Caco-2 (cell line): ENCODE results near the gene C1orf94. TPM values are rescaled to one million over a fixed set of nuclear protein-coding genes. Genes with fewer than 3 reads are reported as not detected.
"Not testable (repeated sequence)": the region's sequence is repeated elsewhere in the genome, so short reads cannot be mapped to it uniquely, and the experiment has no call there.

Experiments
- BruUV-seq: library from RNA; stranded (reverse); fragments of 400-500 nt; replicated peaks from 2 replicates; lab custom pipeline; 2021; lab: Mats Ljungman, UMichigan
- CTCF ChIA-PET: fragments of 300-600 bp; sonication (Branson Sonifier 250); formaldehyde crosslinking; loops from one replicate; lab custom pipeline; 2022; ENCODE audit warnings: antibody characterized with exemption; lab: Charles Lee
- POLR2A ChIA-PET: fragments of 300-600 bp; sonication (Branson Sonifier 250); formaldehyde crosslinking; loops from one replicate; lab custom pipeline; 2022; ENCODE audit warnings: antibody characterized with exemption; lab: Charles Lee
- DNase-seq, 2 experiments: peaks; one replicate each; pipeline versions ENCODE4 v3.0.0 to v3.0.0-alpha.2; 2020 to 2022
- H3K27me3 ChIP-seq: replicated peaks from 2 replicates; pipeline ENCODE4 v1.6.0; 2011; ENCODE audit warnings: low read length; ENCODE audit not compliant: control insufficient read depth, insufficient read depth
- H3K36me3 ChIP-seq: 2 replicates; pipeline ENCODE4 v1.5.1; 2011; ENCODE audit warnings: low read length; ENCODE audit not compliant: control insufficient read depth, insufficient read depth
- H3K4me1 ChIP-seq: fragments of 250-450 bp; sonication (Bioruptor Pico); 2 replicates; pipeline ENCODE4 v1.5.1; 2020; ENCODE audit warnings: mild to moderate bottlenecking
- H3K4me3 ChIP-seq: 2 replicates; pipeline ENCODE4 v1.5.1; 2011; ENCODE audit warnings: low read depth, mild to moderate bottlenecking, control low read depth, low read length
- H3K9me3 ChIP-seq: fragments of 250-450 bp; sonication (Bioruptor Pico); 2 replicates; pipeline ENCODE4 v1.5.1; 2020; ENCODE audit warnings: mild to moderate bottlenecking, moderate library complexity
- H3K27ac Mint-ChIP-seq: one replicate; pipeline ENCODE4 v1.8.0; 2022; ENCODE audit warnings: mixed read lengths; ENCODE audit not compliant: unreplicated experiment
- H3K27me3 Mint-ChIP-seq: one replicate; pipeline ENCODE4 v1.8.0; 2022; ENCODE audit warnings: mixed read lengths; ENCODE audit not compliant: insufficient read depth, unreplicated experiment
- H3K36me3 Mint-ChIP-seq: one replicate; pipeline ENCODE4 v1.8.0; 2022; ENCODE audit warnings: mild to moderate bottlenecking, mixed read lengths; ENCODE audit not compliant: insufficient read depth, unreplicated experiment
- H3K4me1 Mint-ChIP-seq: one replicate; pipeline ENCODE4 v1.8.0; 2022; ENCODE audit warnings: low read depth, mixed read lengths; ENCODE audit not compliant: unreplicated experiment
- H3K4me3 Mint-ChIP-seq: one replicate; pipeline ENCODE4 v1.8.0; 2022; ENCODE audit warnings: mild to moderate bottlenecking, moderate library complexity, mixed read lengths; ENCODE audit not compliant: unreplicated experiment
- H3K9me3 Mint-ChIP-seq: one replicate; pipeline ENCODE4 v1.8.0; 2022; ENCODE audit warnings: mixed read lengths; ENCODE audit not compliant: unreplicated experiment
- CTCF ChIP-seq, 2 experiments: fragments of 200-600 bp in 1 of 2; IDR thresholded peaks; 1 replicate in 1 of 2; 2 replicates in 1 of 2; pipeline versions ENCODE4 v1.5.1 to v1.8.0; 2011 to 2022; ENCODE audit warnings: antibody characterized with exemption in 1 of 2, control low read depth in 1 of 2, inconsistent platforms in 1 of 2, low read depth in 1 of 2, low read length in 1 of 2, mild to moderate bottlenecking in 1 of 2, moderate library complexity in 1 of 2; ENCODE audit not compliant: insufficient read depth in 1 of 2, severe bottlenecking in 1 of 2, unreplicated experiment in 1 of 2
- intact Hi-C: fragments of 100-400 bp; cut with micrococcal nuclease; formaldehyde crosslinking; loops from one replicate; pipeline ENCODE4 v1.10.0; 2022; ENCODE audit not compliant: unreplicated experiment
- total RNA-seq: library from RNA; stranded (reverse); gene quantifications from 2 replicates; pipeline ENCODE4 v1.2.3, GENCODE V29; 2022

C1orf94 gene
- total RNA-seq, 1 experiment from 2014 or later = not detected

- Histone ChIP-seq H3K36me3 (no peaks in the 10 kb centered on the region), H3K9me3 (no peaks in the 10 kb centered on the region), H3K4me1 (no peaks in the 10 kb centered on the region), H3K27me3 (no peaks in the 10 kb centered on the region), H3K4me3 (no peak overlapping the region)
- Mint-ChIP-seq H3K27me3 (peaks cover 11% of the 10 kb centered on the region), H3K27ac (no peak overlapping the region), H3K4me3 (no peak overlapping the region), H3K36me3 (no peaks in the 10 kb centered on the region), H3K4me1 (no peaks in the 10 kb centered on the region), H3K9me3 (no peaks in the 10 kb centered on the region)
- TF ChIP-seq CTCF (IDR thresholded peaks at IDR 0.05; ENCODE audit: insufficient read depth in 1 of 2, low read depth in 1 of 2, low read length in 1 of 2, severe bottlenecking in 1 of 2, unreplicated experiment in 1 of 2) = no peak
- no peak for DNase-seq
- no TSS peak for BruUV-seq
- ChIA-PET CTCF (no interaction called here), POLR2A (no interaction called here)
- intact Hi-C loops = no loop called here
These were observed 963 bp upstream of the C1orf94 start for GRCh38 chr1:34175744-34176143.

GRCh38 chr1:34178072-34178471 is 1.4 kb downstream of the C1orf94 start:
- Mint-ChIP-seq H3K27me3 (peaks cover 24% of the 10 kb centered on the region), H3K36me3 (no peaks in the 10 kb centered on the region), H3K27ac (no peak overlapping the region), H3K4me1 (no peaks in the 10 kb centered on the region), H3K4me3 (no peak overlapping the region), H3K9me3 (no peaks in the 10 kb centered on the region)
- Histone ChIP-seq H3K27me3 (no peaks in the 10 kb centered on the region), H3K4me1 (no peaks in the 10 kb centered on the region), H3K36me3 (no peaks in the 10 kb centered on the region), H3K4me3 (no peak overlapping the region), H3K9me3 (no peaks in the 10 kb centered on the region)
- CTCF ChIA-PET = no interaction called here
- no peak for TF ChIP-seq CTCF (IDR thresholded peaks at IDR 0.05; ENCODE audit: insufficient read depth in 1 of 2, low read depth in 1 of 2, low read length in 1 of 2, severe bottlenecking in 1 of 2, unreplicated experiment in 1 of 2)
- BruUV-seq = no TSS peak
- POLR2A ChIA-PET = no interaction called here
- intact Hi-C loops = no loop called here
- DNase-seq = no peak

- H3K36me3 Mint-ChIP-seq, H3K27ac Mint-ChIP-seq, H3K4me3 Mint-ChIP-seq, H3K36me3 ChIP-seq, H3K4me3 ChIP-seq, H3K9me3 Mint-ChIP-seq, H3K27me3 ChIP-seq, DNase-seq, H3K9me3 ChIP-seq, BruUV-seq, H3K4me1 Mint-ChIP-seq, POLR2A ChIA-PET, H3K4me1 ChIP-seq, CTCF ChIA-PET, intact Hi-C loops: not testable (repeated sequence)
- H3K27me3 Mint-ChIP-seq = peaks cover 28% of the 10 kb centered on the region
These were observed 6.7 kb downstream of the C1orf94 start for GRCh38 chr1:34183381-34183780.
